HG02973 (cell line): ENCODE measurements around the gene FITM2.
"Not testable (repeated sequence)": the region's sequence is repeated elsewhere in the genome, so short reads cannot be mapped to it uniquely, and the experiment has no call there.

Experiments used
- ATAC-seq: cut with Tn5 transposase; IDR thresholded peaks from one replicate; pipeline ENCODE4 v1.9.1; 2021; ENCODE audit warnings: moderate library complexity; ENCODE audit not compliant: unreplicated experiment

Gene FITM2

GRCh38 chr20:44334306-44334705 is 23.3 kb upstream of the FITM2 start:
- no peak for ATAC-seq

GRCh38 chr20:44331201-44331600 is 20.2 kb upstream of the FITM2 start:
- no peak for ATAC-seq

- no peak for ATAC-seq
Observed at GRCh38 chr20:44328428-44328827, 17.4 kb upstream of the FITM2 start.

GRCh38 chr20:44327748-44328147 is 16.7 kb upstream of the FITM2 start:
- ATAC-seq, result not testable (repeated sequence)

- ATAC-seq, result no peak
Observed at GRCh38 chr20:44326391-44327159, 15.6 kb upstream of the FITM2 start.

GRCh38 chr20:44324343-44324742 is 13.3 kb upstream of the FITM2 start:
- ATAC-seq, result no peak

- no peak for ATAC-seq
Observed at GRCh38 chr20:44319839-44320422, 8.9 kb upstream of the FITM2 start.

GRCh38 chr20:44314870-44315269 is 3.9 kb upstream of the FITM2 start:
- ATAC-seq, result no peak

GRCh38 chr20:44309763-44310663 is 989 bp downstream of the FITM2 start:
- peak; percentile 12 for ATAC-seq

- ATAC-seq, result no peak
Observed at GRCh38 chr20:44306927-44307326, 4.1 kb downstream of the FITM2 start.

- ATAC-seq, result no peak
Observed at GRCh38 chr20:44304383-44304782, 6.6 kb downstream of the FITM2 start.

GRCh38 chr20:44302736-44303135 is 8.3 kb downstream of the FITM2 start:
- ATAC-seq, result no peak

GRCh38 chr20:44302026-44302669 is 8.9 kb downstream of the FITM2 start:
- ATAC-seq, result no peak

- ATAC-seq, result no peak
Observed at GRCh38 chr20:44301285-44301684, 9.7 kb downstream of the FITM2 start.

GRCh38 chr20:44299011-44299535 is 11.9 kb downstream of the FITM2 start:
- not testable (repeated sequence) for ATAC-seq

GRCh38 chr20:44297721-44298120 is 13.3 kb downstream of the FITM2 start:
- no peak for ATAC-seq

- ATAC-seq, result no peak
Observed at GRCh38 chr20:44296011-44296410, 15.0 kb downstream of the FITM2 start.

GRCh38 chr20:44291754-44292153 is 19.2 kb downstream of the FITM2 start:
- no peak for ATAC-seq

GRCh38 chr20:44288252-44288651 is 22.8 kb downstream of the FITM2 start:
- ATAC-seq, result no peak

GRCh38 chr20:44287272-44288097 is 23.5 kb downstream of the FITM2 start:
- no peak for ATAC-seq
